ENCODE results near the gene PRICKLE4. TPM values are rescaled to one million over a fixed set of nuclear protein-coding genes. Genes with fewer than 3 reads are reported as not detected.
"Not testable (repeated sequence)": the region's sequence is repeated elsewhere in the genome, so short reads cannot be mapped to it uniquely, and the experiment has no call there.

Gene PRICKLE4
- total RNA-seq, 1 experiment from 2014 or later: not detected

DNA sequence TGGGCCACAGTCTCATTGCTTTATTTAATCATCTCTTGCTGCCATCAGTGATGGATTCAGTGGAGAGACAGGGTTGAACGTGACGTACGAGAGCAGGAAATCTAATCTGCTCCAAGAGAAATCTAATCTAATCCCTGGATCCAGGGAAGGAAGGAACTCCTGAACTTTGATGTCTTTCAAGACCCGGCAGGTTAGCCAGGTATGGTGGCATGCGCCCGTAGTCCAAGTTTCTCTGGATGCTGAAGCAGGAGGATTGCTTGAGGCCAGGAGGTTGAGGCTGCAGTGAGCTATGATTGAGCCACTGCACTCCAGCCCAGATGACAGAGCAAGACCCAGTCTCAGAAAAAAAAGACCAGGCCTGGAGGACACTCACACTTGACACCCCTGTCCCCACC is 21.9 kb upstream of the PRICKLE4 start:
- no peaks in the 10 kb centered on the region; the same call in 1 of the 2 replicates for H3K27me3 ChIP-seq (ENCODE audit: control insufficient read depth, insufficient read depth, low read length)
- no peaks in the 10 kb centered on the region for H3K36me3 ChIP-seq (replicated peaks; ENCODE audit: control insufficient read depth, insufficient read depth, low read length)
- no peak overlapping the region for H3K4me3 ChIP-seq (ENCODE audit: insufficient read depth, low read depth, low read length)
- no peak for DNase-seq

GRCh38 chr6:41759106-41759904 is 21.3 kb upstream of the PRICKLE4 start:
- Histone ChIP-seq H3K27me3 (ENCODE audit: control insufficient read depth, insufficient read depth, low read length) (no peaks in the 10 kb centered on the region; the same call in 1 of the 2 replicates), H3K4me3 (ENCODE audit: insufficient read depth, low read depth, low read length) (no peak overlapping the region), H3K36me3 (replicated peaks; ENCODE audit: control insufficient read depth, insufficient read depth, low read length) (no peaks in the 10 kb centered on the region)
- no peak for DNase-seq

DNA sequence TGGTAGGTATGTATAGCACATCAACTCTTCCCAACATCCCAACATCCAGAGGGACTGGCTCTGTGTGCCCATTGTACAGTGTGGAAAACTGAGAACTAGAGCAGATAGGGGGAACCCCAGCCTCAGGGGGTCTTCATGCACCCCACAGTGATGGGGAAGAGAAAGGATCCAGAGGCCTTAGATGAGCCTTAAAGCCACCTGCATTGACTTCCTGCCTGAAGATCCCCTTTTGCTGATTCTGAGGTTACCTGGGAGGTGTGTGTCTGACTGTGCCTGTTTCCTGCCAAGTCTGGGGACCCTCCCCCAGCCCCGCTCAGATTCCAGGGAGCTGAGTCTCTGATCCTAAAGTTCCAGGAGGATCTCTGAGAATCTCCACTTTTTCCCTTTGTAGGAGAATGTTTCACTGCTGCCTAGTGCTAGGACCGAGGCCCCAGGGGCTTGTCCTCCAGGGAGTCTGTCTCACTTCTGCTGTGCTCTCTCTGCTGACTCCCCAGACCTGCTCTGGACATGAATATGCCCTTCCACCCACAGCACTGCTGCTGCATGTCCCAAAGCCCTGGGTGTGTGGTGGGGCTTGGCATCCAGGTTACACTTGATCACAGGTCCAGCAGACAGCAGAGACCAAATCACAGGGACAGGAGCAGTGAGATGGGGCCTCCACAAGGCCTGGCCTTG is 20.5 kb upstream of the PRICKLE4 start:
- no peak for DNase-seq
- Histone ChIP-seq H3K27me3 (ENCODE audit: control insufficient read depth, insufficient read depth, low read length) (no peaks in the 10 kb centered on the region; the same call in 1 of the 2 replicates), H3K4me3 (ENCODE audit: insufficient read depth, low read depth, low read length) (no peak overlapping the region), H3K36me3 (replicated peaks; ENCODE audit: control insufficient read depth, insufficient read depth, low read length) (no peaks in the 10 kb centered on the region)

- Histone ChIP-seq H3K27me3 (ENCODE audit: control insufficient read depth, insufficient read depth, low read length) (no peaks in the 10 kb centered on the region), H3K4me3 (ENCODE audit: insufficient read depth, low read depth, low read length) (no peak overlapping the region), H3K36me3 (replicated peaks; ENCODE audit: control insufficient read depth, insufficient read depth, low read length) (no peaks in the 10 kb centered on the region)
- DNase-seq: no peak
Measured at GRCh38 chr6:41763470-41763869, 17.1 kb upstream of the PRICKLE4 start.

DNA sequence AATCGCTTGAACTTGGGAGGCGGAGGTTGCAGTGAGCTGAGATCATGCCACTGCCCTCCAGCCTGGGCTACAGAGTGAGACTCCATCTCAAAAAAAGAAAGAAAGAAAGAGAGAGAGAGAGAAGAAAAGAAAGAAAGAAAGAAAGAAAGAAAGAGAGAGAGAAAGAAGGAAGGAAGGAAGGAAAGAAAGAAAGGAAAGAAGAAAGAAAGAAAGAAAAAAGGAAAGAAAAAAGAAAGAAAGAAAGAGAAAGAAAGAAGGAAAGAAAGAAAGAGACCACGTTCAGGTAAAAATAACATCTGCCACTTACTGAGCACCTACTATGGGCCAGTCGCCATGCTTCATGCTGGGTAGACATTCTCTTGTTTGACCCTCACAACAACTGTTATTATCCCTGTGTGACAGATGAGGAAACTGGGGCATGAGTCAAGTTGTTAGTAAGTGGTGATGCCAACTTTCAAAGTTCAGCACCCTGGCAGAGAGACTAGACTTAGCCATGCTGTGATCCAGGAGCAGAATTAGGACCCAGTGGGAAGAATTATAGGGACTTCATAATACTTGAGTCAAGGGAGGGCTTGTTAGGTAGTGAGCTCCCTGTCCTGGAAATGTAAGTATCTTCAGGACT is 14.4 kb upstream of the PRICKLE4 start:
- H3K27me3 ChIP-seq (ENCODE audit: control insufficient read depth, insufficient read depth, low read length); H3K4me3 ChIP-seq (ENCODE audit: insufficient read depth, low read depth, low read length); H3K36me3 ChIP-seq (replicated peaks; ENCODE audit: control insufficient read depth, insufficient read depth, low read length); DNase-seq: not testable (repeated sequence)

- no peaks in the 10 kb centered on the region; the same call in 1 of the 2 replicates for H3K36me3 ChIP-seq (replicated peaks; ENCODE audit: control insufficient read depth, insufficient read depth, low read length)
- no peak overlapping the region for H3K4me3 ChIP-seq (ENCODE audit: insufficient read depth, low read depth, low read length)
- DNase-seq: no peak
- H3K27me3 ChIP-seq (ENCODE audit: control insufficient read depth, insufficient read depth, low read length): no peaks in the 10 kb centered on the region
Measured at GRCh38 chr6:41767112-41767833, 13.3 kb upstream of the PRICKLE4 start.

- no peak overlapping the region for H3K4me3 ChIP-seq (ENCODE audit: insufficient read depth, low read depth, low read length)
- DNase-seq: no peak
- no peaks in the 10 kb centered on the region; the same call in none of the 2 replicates for H3K36me3 ChIP-seq (replicated peaks; ENCODE audit: control insufficient read depth, insufficient read depth, low read length)
- H3K27me3 ChIP-seq (ENCODE audit: control insufficient read depth, insufficient read depth, low read length): no peaks in the 10 kb centered on the region
Measured at GRCh38 chr6:41768545-41769308, 11.9 kb upstream of the PRICKLE4 start.

- Histone ChIP-seq H3K36me3 (replicated peaks; ENCODE audit: control insufficient read depth, insufficient read depth, low read length) (peaks cover 1% of the 10 kb centered on the region), H3K27me3 (ENCODE audit: control insufficient read depth, insufficient read depth, low read length) (no peaks in the 10 kb centered on the region), H3K4me3 (ENCODE audit: insufficient read depth, low read depth, low read length) (no peak overlapping the region)
- no peak for DNase-seq
Measured at GRCh38 chr6:41769376-41769775, 11.2 kb upstream of the PRICKLE4 start.

GRCh38 chr6:41770381-41771057 is 10.1 kb upstream of the PRICKLE4 start:
- Histone ChIP-seq H3K4me3 (ENCODE audit: insufficient read depth, low read depth, low read length) (no peak overlapping the region), H3K27me3 (ENCODE audit: control insufficient read depth, insufficient read depth, low read length) (no peaks in the 10 kb centered on the region), H3K36me3 (replicated peaks; ENCODE audit: control insufficient read depth, insufficient read depth, low read length) (peaks cover 7% of the 10 kb centered on the region)
- peak; percentile 54 for DNase-seq

DNA sequence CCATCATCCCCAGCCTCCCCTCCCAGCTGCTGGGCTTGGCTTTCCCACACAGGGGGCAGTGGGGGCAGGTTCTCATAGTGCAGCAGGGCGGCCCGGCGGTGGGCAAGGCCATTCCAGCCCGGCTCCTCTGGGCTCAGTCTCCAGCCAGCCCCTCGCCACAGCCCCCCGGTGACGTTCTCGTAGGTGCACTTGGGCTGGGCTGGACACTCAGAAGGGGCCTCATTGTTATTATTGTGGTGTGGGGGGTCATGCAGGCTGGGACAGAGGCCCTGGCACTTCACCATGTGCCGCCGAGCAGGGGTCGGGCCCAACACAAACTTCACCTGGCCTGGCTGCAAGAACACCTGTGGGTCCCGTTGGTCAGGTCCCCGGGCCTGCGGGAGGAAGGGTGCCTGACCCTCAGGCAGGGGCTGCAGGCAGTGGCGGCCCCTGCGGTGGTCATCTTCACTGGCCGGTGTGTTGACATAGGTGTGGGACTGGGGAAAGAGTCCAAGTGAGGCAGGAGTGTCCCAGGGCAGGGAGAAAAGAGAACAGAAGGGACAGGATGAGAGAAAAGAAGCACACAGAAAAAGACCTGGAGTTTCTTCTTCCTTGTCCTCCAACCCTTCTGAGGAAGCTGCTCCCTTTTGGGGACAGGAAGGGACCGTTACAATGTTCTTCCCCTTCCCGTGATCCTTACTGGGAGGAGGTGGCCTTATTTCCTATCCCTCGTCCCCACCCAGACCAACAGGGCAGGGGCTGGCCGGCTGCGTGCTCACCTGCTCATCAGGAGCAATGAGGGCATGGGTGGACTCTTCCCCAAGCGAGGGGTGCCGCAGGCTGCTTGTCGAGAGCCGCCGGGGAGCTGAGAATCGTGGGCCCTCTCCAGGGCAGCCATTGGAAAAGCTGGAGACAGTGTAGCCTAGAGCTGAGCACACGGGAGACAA is 9.3 kb upstream of the PRICKLE4 start:
- H3K36me3 ChIP-seq (replicated peaks; ENCODE audit: control insufficient read depth, insufficient read depth, low read length): peaks cover 7% of the 10 kb centered on the region
- no peak overlapping the region for H3K4me3 ChIP-seq (ENCODE audit: insufficient read depth, low read depth, low read length)
- no peaks in the 10 kb centered on the region for H3K27me3 ChIP-seq (ENCODE audit: control insufficient read depth, insufficient read depth, low read length)
- DNase-seq: peak; percentile 33

- Histone ChIP-seq H3K4me3 (ENCODE audit: insufficient read depth, low read depth, low read length) (no peak overlapping the region), H3K27me3 (ENCODE audit: control insufficient read depth, insufficient read depth, low read length) (peaks cover 2% of the 10 kb centered on the region; the same call in 1 of the 2 replicates), H3K36me3 (replicated peaks; ENCODE audit: control insufficient read depth, insufficient read depth, low read length) (peaks cover 9% of the 10 kb centered on the region)
- DNase-seq: no peak
Measured at GRCh38 chr6:41774841-41775240, 5.7 kb upstream of the PRICKLE4 start.

- Histone ChIP-seq H3K27me3 (ENCODE audit: control insufficient read depth, insufficient read depth, low read length) (peaks cover 4% of the 10 kb centered on the region; the same call in 1 of the 2 replicates), H3K4me3 (ENCODE audit: insufficient read depth, low read depth, low read length) (no peak overlapping the region), H3K36me3 (replicated peaks; ENCODE audit: control insufficient read depth, insufficient read depth, low read length) (peaks cover 9% of the 10 kb centered on the region)
- no peak for DNase-seq
Measured at GRCh38 chr6:41775293-41775882, 5.2 kb upstream of the PRICKLE4 start.
